GM18951 (cell line): Measurements from ENCODE around the gene DRD1.

Experiments
- POLR2A ChIP-seq: IDR thresholded peaks from 4 replicates; pipeline ENCODE4 v1.6.1; 2011; ENCODE audit warnings: mild to moderate bottlenecking; ENCODE audit not compliant: insufficient read length, insufficient read depth; ENCODE audit errors: extremely low read depth
- in situ Hi-C: fragments of 300-500 bp; cut with MboI; formaldehyde crosslinking; loops from one replicate; pipeline ENCODE4 v1.12.0; 2022; ENCODE audit warnings: low sequenced_read_pairs, mixed read lengths, inconsistent platforms; ENCODE audit not compliant: unreplicated experiment

The DRD1 gene

GRCh38 chr5:175477440-175477839, 33.5 kb upstream of the DRD1 start:
- in situ Hi-C loops, result no loop called here
- TF ChIP-seq POLR2A, result no peak

- TF ChIP-seq POLR2A, result no peak
- in situ Hi-C loops, result no loop called here
These were observed 31.3 kb upstream of the DRD1 start for GRCh38 chr5:175475248-175475647.

DNA sequence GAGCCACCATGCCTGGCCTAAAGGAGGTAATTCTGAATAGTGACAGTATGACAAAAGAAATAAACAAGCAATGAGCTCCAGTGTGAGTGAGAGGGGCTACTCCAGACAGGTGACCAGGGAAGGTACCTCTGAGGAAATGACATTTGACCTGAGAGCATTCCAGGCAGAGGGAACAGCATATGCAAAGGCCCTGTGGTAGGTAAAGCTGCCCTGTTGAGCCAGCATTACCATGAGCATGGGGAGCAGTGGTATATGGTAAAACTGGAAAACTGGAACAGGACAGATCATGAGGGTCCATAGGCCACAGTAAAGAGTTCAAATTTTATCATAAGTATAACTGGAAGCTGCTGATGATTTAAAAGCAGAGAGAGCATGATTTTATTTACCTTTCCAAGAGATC, 28.4 kb upstream of the DRD1 start:
- no peak for TF ChIP-seq POLR2A
- in situ Hi-C loops, result no loop called here

GRCh38 chr5:175471628-175472027, 27.6 kb upstream of the DRD1 start:
- in situ Hi-C loops, result no loop called here
- no peak for TF ChIP-seq POLR2A

GRCh38 chr5:175471196-175471595, 27.2 kb upstream of the DRD1 start:
- TF ChIP-seq POLR2A, result no peak

DNA sequence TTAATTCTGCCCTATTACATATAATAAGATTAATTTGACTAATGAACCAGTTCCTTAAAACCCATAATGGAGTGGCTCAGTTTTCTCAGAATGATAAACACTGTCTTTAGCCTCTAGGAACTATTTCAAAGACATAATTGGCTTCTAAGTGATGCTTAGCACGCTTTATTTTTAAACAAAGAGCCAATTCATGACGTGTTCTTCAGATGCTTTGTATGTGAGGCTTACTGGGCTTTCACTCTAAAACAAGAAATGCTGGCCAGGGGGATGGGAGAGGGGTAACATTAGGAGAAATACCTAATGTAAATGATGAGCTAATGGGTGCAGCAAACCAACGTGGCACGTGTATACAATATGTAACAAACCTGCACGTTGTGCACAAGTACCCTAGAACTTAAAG, 26.8 kb upstream of the DRD1 start:
- in situ Hi-C loops, result no loop called here
- TF ChIP-seq POLR2A, result no peak

More at GRCh38 chr5:175471196-175471595, 27.2 kb upstream of the DRD1 start:
- in situ Hi-C loops, result no loop called here

DNA sequence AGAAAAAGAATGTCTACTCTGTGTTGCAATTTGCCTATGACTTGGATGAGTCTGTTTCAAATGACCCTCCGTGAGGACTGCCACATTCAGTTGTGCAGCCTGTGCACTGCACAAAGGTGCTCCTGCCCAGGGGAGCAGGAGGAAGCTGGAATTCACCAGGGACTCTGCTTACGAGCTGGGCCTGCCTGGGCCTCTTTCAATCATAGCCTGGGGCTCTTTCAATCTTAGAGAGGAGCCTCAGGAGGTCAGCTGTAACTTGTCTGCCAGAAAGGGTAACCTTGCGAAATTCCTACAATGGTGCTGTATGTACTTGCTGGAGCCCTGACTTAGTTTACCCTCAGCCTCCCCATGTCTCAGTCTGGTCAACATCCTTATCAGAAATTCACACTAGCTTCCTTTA, 25.9 kb upstream of the DRD1 start:
- in situ Hi-C loops, result no loop called here
- no peak for TF ChIP-seq POLR2A

GRCh38 chr5:175468892-175469291, 24.9 kb upstream of the DRD1 start:
- TF ChIP-seq POLR2A, result no peak
- in situ Hi-C loops, result no loop called here

DNA sequence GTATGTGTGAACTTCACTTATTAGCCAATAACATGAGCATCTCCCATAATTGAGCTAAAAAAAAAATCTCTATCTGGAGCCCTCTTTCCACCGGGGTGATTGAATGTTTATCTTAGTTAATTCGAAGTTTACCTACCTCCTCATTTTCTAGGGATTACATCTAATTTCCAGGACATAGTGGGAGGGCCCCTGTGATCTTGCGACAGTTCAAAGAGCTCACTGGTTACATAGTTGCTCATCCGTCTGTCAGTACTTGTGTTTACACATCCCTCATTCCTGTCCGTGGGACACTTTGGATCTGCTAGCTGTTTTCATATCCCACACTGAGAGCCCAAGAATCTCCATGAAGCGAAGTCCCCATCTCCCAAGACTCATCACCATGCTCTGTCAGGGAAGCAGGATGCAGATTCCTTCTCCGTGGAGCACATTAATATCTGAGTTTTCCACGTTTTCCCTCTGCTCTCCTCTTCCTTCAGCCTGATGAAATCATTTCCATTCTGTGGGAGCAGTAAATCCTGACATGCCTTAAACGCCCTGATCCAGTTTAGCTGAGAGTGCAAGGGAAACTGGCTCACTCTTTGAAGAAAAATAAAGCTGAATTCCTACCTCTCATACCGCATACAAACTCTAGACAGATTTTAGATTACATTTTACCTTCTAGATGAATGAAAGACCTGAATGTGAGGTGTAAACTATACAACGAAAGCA, 24.2 kb upstream of the DRD1 start:
- no peak for TF ChIP-seq POLR2A
- in situ Hi-C loops, result no loop called here

- in situ Hi-C loops, result no loop called here
- TF ChIP-seq POLR2A, result no peak
These were observed 22.8 kb upstream of the DRD1 start for GRCh38 chr5:175466700-175467318.

DNA sequence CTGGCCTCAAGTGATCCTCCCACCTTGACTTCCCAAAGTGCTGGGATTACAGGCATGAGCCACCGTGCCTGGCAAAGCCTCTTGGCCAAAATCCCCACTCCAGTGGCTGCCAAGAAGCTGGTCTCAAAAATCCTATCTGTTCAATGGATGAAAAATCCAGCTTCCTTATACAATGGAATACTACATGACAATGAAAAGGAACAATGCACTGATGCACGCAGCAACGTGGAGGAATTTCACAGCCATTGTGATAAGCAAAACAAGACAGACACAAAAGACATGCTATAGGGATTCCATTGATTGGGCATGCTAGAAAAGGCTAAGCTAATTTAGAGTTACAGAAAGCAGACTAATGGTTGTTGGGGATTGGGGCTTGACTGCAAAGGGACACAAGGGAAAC, 21.3 kb upstream of the DRD1 start:
- TF ChIP-seq POLR2A, result no peak
- in situ Hi-C loops, result no loop called here

GRCh38 chr5:175464942-175465233, 20.9 kb upstream of the DRD1 start:
- in situ Hi-C loops, result no loop called here

GRCh38 chr5:175464074-175464941, 20.3 kb upstream of the DRD1 start:
- no peak for TF ChIP-seq POLR2A
- in situ Hi-C loops, result no loop called here

More at GRCh38 chr5:175464942-175465233, 20.9 kb upstream of the DRD1 start:
- TF ChIP-seq POLR2A, result no peak

- TF ChIP-seq POLR2A, result no peak
- in situ Hi-C loops, result no loop called here
These were observed 19.7 kb upstream of the DRD1 start for GRCh38 chr5:175463641-175464040.

DNA sequence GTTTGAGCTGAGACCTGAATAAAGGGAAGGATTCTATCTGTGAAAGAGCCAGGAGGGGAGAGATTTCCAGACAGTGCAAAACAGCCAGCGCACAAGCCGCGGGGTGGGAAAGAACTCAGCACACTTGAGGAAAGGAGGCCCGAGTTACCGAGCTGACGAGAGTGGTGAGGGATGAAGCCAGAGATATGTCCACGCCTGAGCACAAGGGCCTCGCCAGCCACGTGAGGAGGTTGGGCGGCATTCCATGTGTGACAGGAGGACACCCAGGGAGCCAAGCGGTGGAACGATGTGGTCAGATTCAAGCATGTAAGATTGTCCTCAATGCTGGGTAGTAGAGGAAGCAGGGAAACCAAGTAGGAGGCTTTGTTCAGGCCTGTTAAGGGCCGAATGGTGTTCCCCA, 17.4 kb upstream of the DRD1 start:
- in situ Hi-C loops, result no loop called here
- no peak for TF ChIP-seq POLR2A
